PC-3 (cell line): Measurements from ENCODE around the gene SHQ1. TPM values are rescaled to one million over a fixed set of nuclear protein-coding genes. Genes with fewer than 3 reads are reported as not detected.
"Not testable (repeated sequence)": the region's sequence is repeated elsewhere in the genome, so short reads cannot be mapped to it uniquely, and the experiment has no call there.

Experiments
- ATAC-seq: fragments of 200-7000 bp; cut with Tn5 transposase; 2 replicates; pipeline ENCODE4 v1.9.1; 2020; ENCODE audit warnings: mild to moderate bottlenecking, moderate library complexity
- BruUV-seq: library from RNA; stranded (reverse); fragments of 400-500 nt; replicated peaks from 2 replicates; lab custom pipeline; 2021; lab: Mats Ljungman, UMichigan
- CTCF ChIA-PET: fragments of 300-600 bp; sonication (Branson Sonifier 250); formaldehyde crosslinking; loops from one replicate; lab custom pipeline; 2022; ENCODE audit warnings: antibody characterized with exemption; lab: Charles Lee
- POLR2A ChIA-PET: fragments of 300-600 bp; sonication (Branson Sonifier 250); formaldehyde crosslinking; loops from one replicate; lab custom pipeline; 2022; ENCODE audit warnings: antibody characterized with exemption; ENCODE audit not compliant: unreplicated experiment; lab: Charles Lee
- DNase-seq: peaks from one replicate; pipeline ENCODE4 v3.0.0-alpha.2; 2015
- H2AFZ ChIP-seq: fragments of 300-600 bp; sonication (generic); 2 replicates; pipeline ENCODE4 v1.6.0; 2016; ENCODE audit warnings: antibody characterized with exemption, low read length
- H3F3A ChIP-seq: fragments of 300-600 bp; sonication (generic); one replicate; pipeline ENCODE4 v1.6.0; 2017; ENCODE audit warnings: antibody characterized with exemption, low read length, control low read depth, mild to moderate bottlenecking; ENCODE audit not compliant: unreplicated experiment
- H3K27ac ChIP-seq: fragments of 300-600 bp; sonication (generic); 2 replicates; pipeline ENCODE4 v1.5.1; 2016; ENCODE audit warnings: mild to moderate bottlenecking, low read length
- H3K27me3 ChIP-seq: fragments of 300-600 bp; sonication (generic); 2 replicates; pipeline ENCODE4 v1.6.1; 2016; ENCODE audit warnings: low read length, mixed read lengths
- H3K36me3 ChIP-seq: fragments of 300-600 bp; sonication (generic); 2 replicates; pipeline ENCODE4 v1.6.1; 2016; ENCODE audit warnings: low read depth, mixed run types, low read length, mixed read lengths
- H3K4me1 ChIP-seq: fragments of 300-600 bp; sonication (generic); 2 replicates; pipeline ENCODE4 v1.5.1; 2016; ENCODE audit warnings: low read length; ENCODE audit not compliant: insufficient read depth
- H3K4me2 ChIP-seq: fragments of 300-600 bp; sonication (generic); 2 replicates; pipeline ENCODE4 v1.6.0; 2016; ENCODE audit warnings: low read length
- H3K4me3 ChIP-seq: fragments of 300-600 bp; sonication (generic); 2 replicates; pipeline ENCODE4 v1.5.1; 2016; ENCODE audit warnings: mild to moderate bottlenecking, low read length, mixed read lengths
- H3K79me2 ChIP-seq: fragments of 300-600 bp; sonication (generic); 2 replicates; pipeline ENCODE4 v1.6.1; 2017; ENCODE audit warnings: low read length, mixed read lengths
- H3K9ac ChIP-seq: fragments of 300-600 bp; sonication (generic); 2 replicates; pipeline ENCODE4 v1.6.0; 2016; ENCODE audit warnings: mild to moderate bottlenecking, low read length
- H3K9me2 ChIP-seq: fragments of 300-600 bp; sonication (generic); replicated peaks from 2 replicates; pipeline ENCODE4 v1.6.1; 2016; ENCODE audit warnings: mixed run types, low read length, mixed read lengths
- H3K9me3 ChIP-seq: fragments of 300-600 bp; sonication (generic); 2 replicates; pipeline ENCODE4 v1.6.1; 2016; ENCODE audit warnings: low read length, mixed read lengths
- H4K20me1 ChIP-seq: fragments of 300-600 bp; sonication (generic); 2 replicates; pipeline ENCODE4 v1.6.1; 2016; ENCODE audit warnings: low read length, mixed read lengths
- CTCF ChIP-seq: fragments of 300-600 bp; sonication (generic); conservative IDR thresholded peaks from 2 replicates; pipeline ENCODE4 v1.5.1; 2017; ENCODE audit warnings: antibody characterized with exemption, low read depth, mild to moderate bottlenecking, low read length
- EZH2 ChIP-seq: fragments of 300-600 bp; sonication (generic); IDR thresholded peaks from one replicate; pipeline ENCODE4 v1.6.1; 2017; ENCODE audit warnings: antibody characterized with exemption, mild to moderate bottlenecking, low read length; ENCODE audit not compliant: unreplicated experiment
- EZH2phosphoT487 ChIP-seq: fragments of 300-600 bp; sonication (generic); IDR thresholded peaks from 2 replicates; pipeline ENCODE4 v1.6.1; 2018; ENCODE audit warnings: mild to moderate bottlenecking, antibody characterized with exemption, low read length, borderline replicate concordance
- intact Hi-C: fragments of 100-400 bp; cut with micrococcal nuclease; formaldehyde crosslinking; loops from 2 replicates; pipeline ENCODE4 v1.9.0; 2023
- total RNA-seq: library from RNA; depleted of rRNA; stranded (reverse); fragments of >200 nt; gene quantifications from 2 replicates; pipeline ENCODE4 v1.2.3, GENCODE V29; 2014

Gene SHQ1
- total RNA-seq, 1 experiment from 2014 or later = 19.6 TPM

- no peak overlapping the region for H3K4me2 ChIP-seq
- intact Hi-C loops = loop anchor here (5.0 kb wide), 2 partner anchors 58 to 102 kb away; no protein-coding TSS in a partner anchor
- ATAC-seq = no peak
- no peaks in the 10 kb centered on the region for H3K27me3 ChIP-seq
- ChIA-PET POLR2A (no interaction called here), CTCF (no interaction called here)
- no peaks in the 10 kb centered on the region for H3F3A ChIP-seq
- BruUV-seq = no TSS peak
- no peak overlapping the region for H3K9ac ChIP-seq
- no peaks in the 10 kb centered on the region for H3K36me3 ChIP-seq
- H2AFZ ChIP-seq = no peak overlapping the region
- H3K4me1 ChIP-seq = peaks cover 24% of the 10 kb centered on the region
- no peaks in the 10 kb centered on the region for H3K9me3 ChIP-seq
- H3K27ac ChIP-seq = no peak overlapping the region
- TF ChIP-seq CTCF (no peak), EZH2 (no peak), EZH2phosphoT487 (no peak)
- no peaks in the 10 kb centered on the region for H3K79me2 ChIP-seq
- H3K4me3 ChIP-seq = no peak overlapping the region
- no peaks in the 10 kb centered on the region for H4K20me1 ChIP-seq
- H3K9me2 ChIP-seq = no peaks in the 10 kb centered on the region
- no peak for DNase-seq
Measured at GRCh38 chr3:72720566-72720965, 127.7 kb downstream of the SHQ1 start.

DNA sequence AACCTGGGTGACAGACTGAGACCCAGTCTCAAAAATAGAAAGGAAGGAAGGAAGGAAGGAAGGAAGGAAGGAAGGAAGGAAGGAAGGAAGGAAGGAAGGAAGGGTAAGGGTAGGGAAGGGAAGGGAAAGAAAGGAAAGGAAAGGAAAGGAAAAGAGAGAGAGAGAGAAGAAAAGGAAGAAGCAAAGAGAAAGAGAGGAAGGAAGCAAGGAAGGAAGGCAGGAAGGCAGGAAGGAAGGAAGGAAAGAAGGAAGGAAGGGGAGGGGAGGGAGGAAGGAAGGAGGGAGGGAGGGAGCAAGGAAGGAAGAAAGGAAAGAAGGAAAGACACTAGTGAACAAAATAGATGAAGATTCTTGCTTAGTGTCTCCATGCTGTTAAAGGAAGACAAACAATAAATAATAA lies 129.1 kb downstream of the SHQ1 start:
- BruUV-seq = no TSS peak
- TF ChIP-seq CTCF (no peak), EZH2 (no peak), EZH2phosphoT487 (no peak)
- Histone ChIP-seq H3K27ac (no peak overlapping the region), H2AFZ (no peak overlapping the region), H3K9me2 (no peaks in the 10 kb centered on the region), H3K4me2 (no peak overlapping the region), H3K36me3 (no peaks in the 10 kb centered on the region), H3K9me3 (no peaks in the 10 kb centered on the region), H3K4me1 (peaks cover 16% of the 10 kb centered on the region), H3K9ac (no peak overlapping the region), H3K27me3 (no peaks in the 10 kb centered on the region), H3F3A (no peaks in the 10 kb centered on the region), H3K79me2 (no peaks in the 10 kb centered on the region), H4K20me1 (no peaks in the 10 kb centered on the region), H3K4me3 (no peak overlapping the region)
- DNase-seq = no peak
- ChIA-PET CTCF (no interaction called here), POLR2A (no interaction called here)
- no peak for ATAC-seq
- intact Hi-C loops = no loop called here

- CTCF ChIA-PET, BruUV-seq, H3K27me3 ChIP-seq, H3K4me2 ChIP-seq, H3K36me3 ChIP-seq, H3K79me2 ChIP-seq, ATAC-seq, intact Hi-C loops, H3K4me3 ChIP-seq, H3K27ac ChIP-seq, H3K9me2 ChIP-seq, H2AFZ ChIP-seq, H3K9me3 ChIP-seq, POLR2A ChIA-PET, H3F3A ChIP-seq, H4K20me1 ChIP-seq, DNase-seq, H3K4me1 ChIP-seq, H3K9ac ChIP-seq: not testable (repeated sequence)
Measured at GRCh38 chr3:72714135-72714534, 134.1 kb downstream of the SHQ1 start.

DNA sequence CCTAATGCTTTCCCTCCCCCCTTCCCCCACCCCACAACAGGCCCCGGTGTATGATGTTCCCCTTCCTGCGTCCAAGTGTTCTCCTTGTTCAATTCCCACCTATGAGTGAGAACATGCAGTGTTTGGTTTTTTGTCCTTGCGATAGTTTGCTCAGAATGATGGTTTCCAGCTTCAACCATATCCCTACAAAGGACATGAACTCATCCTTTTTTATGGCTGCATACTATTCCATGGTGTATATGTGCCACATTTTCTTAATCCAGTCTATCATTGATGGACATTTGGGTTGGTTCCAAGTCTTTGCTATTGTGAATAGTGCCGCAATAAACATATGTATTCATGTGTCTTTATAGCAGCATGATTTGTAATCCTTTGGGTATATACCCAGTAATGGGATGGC lies 137.8 kb downstream of the SHQ1 start:
- ATAC-seq, H3F3A ChIP-seq, H3K9me2 ChIP-seq, DNase-seq, H3K27me3 ChIP-seq, H3K79me2 ChIP-seq, H3K27ac ChIP-seq, H3K4me2 ChIP-seq, H3K9me3 ChIP-seq, BruUV-seq, H2AFZ ChIP-seq, H3K9ac ChIP-seq, POLR2A ChIA-PET, H3K36me3 ChIP-seq, H3K4me1 ChIP-seq, intact Hi-C loops, H3K4me3 ChIP-seq, CTCF ChIA-PET, H4K20me1 ChIP-seq: not testable (repeated sequence)
